KMS-11 (cell line): ENCODE data around the gene ZNF235.

ENCODE experiments used
- H2AFZ ChIP-seq: fragments of 200-600 bp; sonication (generic); 2 replicates; pipeline ENCODE4 v1.6.1; 2016; ENCODE audit warnings: antibody characterized with exemption, mixed run types, low read depth
- H3K27ac ChIP-seq: fragments of 200-600 bp; sonication (generic); 2 replicates; pipeline ENCODE4 v1.6.1; 2016; ENCODE audit warnings: mild to moderate bottlenecking, mixed run types
- H3K27me3 ChIP-seq: fragments of 200-600 bp; sonication (generic); 2 replicates; pipeline ENCODE4 v1.6.1; 2017; ENCODE audit warnings: mild to moderate bottlenecking, low read depth, mixed run types, moderate library complexity; ENCODE audit not compliant: insufficient read depth
- H3K36me3 ChIP-seq: fragments of 200-600 bp; sonication (generic); 2 replicates; pipeline ENCODE4 v1.6.1; 2017; ENCODE audit warnings: mild to moderate bottlenecking, mixed run types; ENCODE audit not compliant: insufficient read depth
- H3K4me1 ChIP-seq: fragments of 200-600 bp; sonication (generic); 2 replicates; pipeline ENCODE4 v1.6.1; 2016; ENCODE audit warnings: mild to moderate bottlenecking, low read depth, mixed run types; ENCODE audit not compliant: poor library complexity, severe bottlenecking
- H3K4me2 ChIP-seq: fragments of 200-600 bp; sonication (generic); 2 replicates; pipeline ENCODE4 v1.7.0; 2016; ENCODE audit warnings: mild to moderate bottlenecking, mixed run types
- H3K4me3 ChIP-seq: fragments of 200-600 bp; sonication (generic); IDR thresholded peaks from 2 replicates; pipeline ENCODE4 v1.6.1; 2017; ENCODE audit warnings: low read depth, low read length, mixed read lengths; ENCODE audit not compliant: insufficient read depth
- H3K79me2 ChIP-seq: fragments of 200-600 bp; sonication (generic); 2 replicates; pipeline ENCODE4 v1.6.1; 2016; ENCODE audit warnings: low read depth, mixed run types; ENCODE audit not compliant: insufficient read depth
- H3K9ac ChIP-seq: fragments of 200-600 bp; sonication (generic); 2 replicates; pipeline ENCODE4 v1.6.1; 2016; ENCODE audit warnings: mild to moderate bottlenecking, mixed run types
- H4K20me1 ChIP-seq: fragments of 200-600 bp; sonication (generic); 2 replicates; pipeline ENCODE4 v1.6.1; 2016; ENCODE audit warnings: mild to moderate bottlenecking, mixed run types; ENCODE audit not compliant: insufficient read depth
- TF ChIP-seq, protein P1 (sequence below): fragments of 200-600 bp; sonication (generic); conservative IDR thresholded peaks from 2 replicates; pipeline ENCODE4 v1.6.1; 2017; ENCODE audit warnings: low read depth, mild to moderate bottlenecking, antibody characterized with exemption, low read length, moderate library complexity, mixed read lengths

ZNF235 gene

DNA sequence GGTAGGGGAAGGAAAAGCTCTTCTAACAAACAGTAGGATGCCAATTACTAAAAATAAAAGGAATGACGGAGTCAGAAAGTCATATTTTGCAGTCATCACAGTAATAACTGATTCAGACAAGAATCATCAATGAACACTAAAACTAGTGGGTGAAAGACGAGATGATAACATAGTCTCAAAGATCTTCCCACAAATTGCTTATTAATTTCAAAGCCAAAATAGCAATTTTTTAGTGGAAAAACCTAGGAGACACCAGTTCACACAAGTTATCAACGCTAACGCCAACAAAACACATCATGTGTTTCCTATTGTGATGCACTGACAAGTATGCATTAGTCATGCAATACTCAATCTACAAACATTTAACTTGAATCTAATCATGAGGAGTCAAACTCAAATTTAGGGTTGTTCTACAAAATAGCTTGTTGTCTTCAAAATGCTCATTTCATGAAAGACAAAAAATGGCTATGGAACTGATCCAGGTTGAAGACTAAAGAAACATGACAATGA, 26.6 kb downstream of the ZNF235 start:
- Histone ChIP-seq H4K20me1 (no peaks in the 10 kb centered on the region), H3K4me3 (no peak overlapping the region), H3K27me3 (no peaks in the 10 kb centered on the region), H3K27ac (no peak overlapping the region), H3K36me3 (no peaks in the 10 kb centered on the region), H2AFZ (no peak overlapping the region), H3K79me2 (no peaks in the 10 kb centered on the region), H3K9ac (no peak overlapping the region), H3K4me1 (no peaks in the 10 kb centered on the region), H3K4me2 (no peak overlapping the region)
- TF ChIP-seq, protein P1, sequence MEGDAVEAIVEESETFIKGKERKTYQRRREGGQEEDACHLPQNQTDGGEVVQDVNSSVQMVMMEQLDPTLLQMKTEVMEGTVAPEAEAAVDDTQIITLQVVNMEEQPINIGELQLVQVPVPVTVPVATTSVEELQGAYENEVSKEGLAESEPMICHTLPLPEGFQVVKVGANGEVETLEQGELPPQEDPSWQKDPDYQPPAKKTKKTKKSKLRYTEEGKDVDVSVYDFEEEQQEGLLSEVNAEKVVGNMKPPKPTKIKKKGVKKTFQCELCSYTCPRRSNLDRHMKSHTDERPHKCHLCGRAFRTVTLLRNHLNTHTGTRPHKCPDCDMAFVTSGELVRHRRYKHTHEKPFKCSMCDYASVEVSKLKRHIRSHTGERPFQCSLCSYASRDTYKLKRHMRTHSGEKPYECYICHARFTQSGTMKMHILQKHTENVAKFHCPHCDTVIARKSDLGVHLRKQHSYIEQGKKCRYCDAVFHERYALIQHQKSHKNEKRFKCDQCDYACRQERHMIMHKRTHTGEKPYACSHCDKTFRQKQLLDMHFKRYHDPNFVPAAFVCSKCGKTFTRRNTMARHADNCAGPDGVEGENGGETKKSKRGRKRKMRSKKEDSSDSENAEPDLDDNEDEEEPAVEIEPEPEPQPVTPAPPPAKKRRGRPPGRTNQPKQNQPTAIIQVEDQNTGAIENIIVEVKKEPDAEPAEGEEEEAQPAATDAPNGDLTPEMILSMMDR: no peak

DNA sequence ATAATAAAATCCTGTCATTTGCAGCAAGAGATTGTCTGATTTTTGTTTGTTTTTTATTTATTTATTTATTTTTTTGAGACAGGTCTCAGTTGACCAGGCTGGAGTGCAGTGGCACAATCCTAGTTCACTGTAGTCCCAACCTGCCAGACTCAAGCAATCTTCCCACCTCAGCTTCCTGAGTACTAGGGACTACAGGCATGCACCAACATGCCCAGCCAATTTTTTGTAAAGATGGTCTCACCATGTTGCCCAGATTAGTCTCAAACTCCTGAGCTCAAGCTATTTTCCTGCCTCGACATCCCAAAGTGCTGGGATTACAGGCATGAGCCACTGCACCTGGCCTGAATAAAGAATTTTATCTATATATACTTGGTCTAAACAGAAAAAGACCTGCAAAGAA, 27.5 kb downstream of the ZNF235 start:
- TF ChIP-seq, protein P1: no peak
- Histone ChIP-seq H3K27me3 (no peaks in the 10 kb centered on the region), H2AFZ (no peak overlapping the region), H4K20me1 (no peaks in the 10 kb centered on the region), H3K27ac (no peak overlapping the region), H3K36me3 (no peaks in the 10 kb centered on the region), H3K4me1 (no peaks in the 10 kb centered on the region), H3K4me3 (no peak overlapping the region), H3K4me2 (no peak overlapping the region), H3K79me2 (no peaks in the 10 kb centered on the region), H3K9ac (no peak overlapping the region)

DNA sequence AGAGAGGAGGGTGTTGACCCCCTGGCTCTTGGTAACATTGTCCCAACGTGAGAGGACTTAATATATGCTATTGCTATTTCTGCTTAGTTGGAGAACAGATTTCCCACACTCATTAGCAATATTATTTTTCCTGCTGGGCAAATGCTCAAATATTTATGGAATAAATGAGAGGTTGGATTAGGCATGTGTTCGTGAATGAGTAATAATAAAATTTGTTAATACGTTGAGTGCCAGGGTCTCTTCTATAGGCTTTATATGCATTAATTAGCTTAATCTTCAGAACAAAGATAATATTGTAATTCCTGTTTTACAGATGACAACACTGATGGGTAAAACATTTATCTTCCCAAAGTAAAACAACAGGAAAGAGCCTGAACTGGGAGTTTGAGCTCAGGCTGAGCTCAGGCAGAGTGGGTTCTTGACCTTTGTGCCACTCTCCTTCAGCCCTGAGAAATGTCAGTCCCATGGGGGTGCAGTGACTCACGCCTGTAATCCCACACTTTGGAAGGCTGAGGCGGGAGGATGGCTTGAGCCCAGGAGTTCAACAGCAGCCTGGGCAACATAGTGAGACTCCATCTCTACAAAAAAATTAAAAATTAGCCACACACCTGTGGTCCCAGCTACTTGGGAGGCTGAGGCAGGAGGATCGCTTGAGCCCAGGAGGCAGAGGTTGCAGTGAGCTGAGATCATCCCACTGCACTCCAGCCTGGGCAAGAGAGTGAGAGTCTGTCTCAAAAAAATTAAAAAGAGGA, 44.0 kb downstream of the ZNF235 start:
- Histone ChIP-seq H3K4me1 (no peaks in the 10 kb centered on the region), H2AFZ (no peak overlapping the region), H3K27me3 (no peaks in the 10 kb centered on the region), H3K79me2 (no peaks in the 10 kb centered on the region), H4K20me1 (no peaks in the 10 kb centered on the region), H3K36me3 (no peaks in the 10 kb centered on the region), H3K4me3 (no peak overlapping the region), H3K27ac (no peak overlapping the region), H3K4me2 (peak overlapping the region; percentile 9; the same call in 1 of the 2 replicates), H3K9ac (no peak overlapping the region)
- TF ChIP-seq, protein P1: no peak

DNA sequence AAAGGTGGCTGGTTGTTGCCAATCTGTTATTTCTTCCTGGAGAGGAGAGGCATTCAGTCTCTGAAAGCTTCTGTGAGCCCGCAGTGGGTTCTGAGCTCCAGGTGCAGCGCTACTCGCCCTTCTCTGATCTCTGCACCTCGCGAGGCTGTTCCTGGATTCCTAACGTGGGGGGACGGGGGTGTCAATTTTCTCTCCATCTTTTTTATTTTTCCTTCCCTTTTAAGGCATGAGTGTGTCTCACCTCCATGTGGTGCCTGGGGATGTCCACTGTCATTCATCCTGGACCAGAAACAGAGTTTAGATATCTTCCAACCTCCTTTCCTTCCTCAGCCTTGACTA, 44.5 kb downstream of the ZNF235 start:
- H4K20me1 ChIP-seq: no peaks in the 10 kb centered on the region
- no peaks in the 10 kb centered on the region for H3K27me3 ChIP-seq
- H3K79me2 ChIP-seq: no peaks in the 10 kb centered on the region
- peak overlapping the region; percentile 9; the same call in 1 of the 2 replicates for H3K4me2 ChIP-seq
- no peaks in the 10 kb centered on the region for H3K4me1 ChIP-seq
- H3K4me3 ChIP-seq: no peak overlapping the region
- H3K27ac ChIP-seq: peak overlapping the region; percentile 31; the same call in 1 of the 2 replicates
- TF ChIP-seq, protein P1: no peak
- H3K9ac ChIP-seq: peak overlapping the region; percentile 3; the same call in 1 of the 2 replicates
- no peaks in the 10 kb centered on the region for H3K36me3 ChIP-seq
- H2AFZ ChIP-seq: peak overlapping the region; percentile 35; the same call in 1 of the 2 replicates
